Lower leg skin (tissue), 3 donors: ENCODE measurements around the gene PRSS38.

Experiments
- POLR2A ChIP-seq, 2 donors: fragments of 450-650 bp; IDR thresholded peaks; one replicate each; pipeline ENCODE4 v1.6.1; 2016 to 2017; ENCODE audit warnings: antibody characterized with exemption in 2 of 2, mild to moderate bottlenecking in 1 of 2, moderate library complexity in 1 of 2
- TF ChIP-seq, protein P1 (sequence below), 3 donors: fragments of 450-650 bp; IDR thresholded peaks; one replicate each; pipeline ENCODE4 v1.5.1; 2016; ENCODE audit warnings: antibody characterized with exemption in 3 of 3, mild to moderate bottlenecking in 3 of 3, moderate library complexity in 2 of 3

DNA sequence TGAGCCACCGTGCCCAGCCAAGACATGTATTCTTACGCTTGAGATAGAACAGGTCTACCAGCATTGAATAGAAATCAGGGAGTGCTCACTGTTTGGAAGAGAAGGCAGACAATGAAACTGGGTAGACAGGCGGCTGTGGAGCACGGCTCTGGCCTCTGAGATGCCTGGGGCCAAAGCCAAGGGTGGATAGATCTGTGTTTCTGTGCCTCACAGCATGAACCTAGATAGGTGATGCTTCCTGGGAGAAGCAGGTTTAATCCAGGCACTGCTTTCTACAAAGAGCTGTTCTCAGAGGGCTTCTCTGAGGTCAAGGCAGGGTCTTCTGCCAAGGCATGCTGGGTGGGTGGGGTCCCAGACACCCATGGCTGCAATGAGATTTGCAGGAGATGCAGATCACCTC lies 24.6 kb upstream of the PRSS38 start:
- TF ChIP-seq, protein P1, sequence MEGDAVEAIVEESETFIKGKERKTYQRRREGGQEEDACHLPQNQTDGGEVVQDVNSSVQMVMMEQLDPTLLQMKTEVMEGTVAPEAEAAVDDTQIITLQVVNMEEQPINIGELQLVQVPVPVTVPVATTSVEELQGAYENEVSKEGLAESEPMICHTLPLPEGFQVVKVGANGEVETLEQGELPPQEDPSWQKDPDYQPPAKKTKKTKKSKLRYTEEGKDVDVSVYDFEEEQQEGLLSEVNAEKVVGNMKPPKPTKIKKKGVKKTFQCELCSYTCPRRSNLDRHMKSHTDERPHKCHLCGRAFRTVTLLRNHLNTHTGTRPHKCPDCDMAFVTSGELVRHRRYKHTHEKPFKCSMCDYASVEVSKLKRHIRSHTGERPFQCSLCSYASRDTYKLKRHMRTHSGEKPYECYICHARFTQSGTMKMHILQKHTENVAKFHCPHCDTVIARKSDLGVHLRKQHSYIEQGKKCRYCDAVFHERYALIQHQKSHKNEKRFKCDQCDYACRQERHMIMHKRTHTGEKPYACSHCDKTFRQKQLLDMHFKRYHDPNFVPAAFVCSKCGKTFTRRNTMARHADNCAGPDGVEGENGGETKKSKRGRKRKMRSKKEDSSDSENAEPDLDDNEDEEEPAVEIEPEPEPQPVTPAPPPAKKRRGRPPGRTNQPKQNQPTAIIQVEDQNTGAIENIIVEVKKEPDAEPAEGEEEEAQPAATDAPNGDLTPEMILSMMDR (IDR thresholded peaks at IDR 0.05), result no peak
- TF ChIP-seq POLR2A (IDR thresholded peaks at IDR 0.05), result no peak
